Measurements from ENCODE around the gene HPD.
A peak's percentile ranks its signal among the peaks of the same experiment; 100 is the strongest.

GRCh38 chr12:121801595-121802484 is 56.8 kb downstream of the HPD start:
- no peak for TF ChIP-seq CTCF (IDR thresholded peaks at IDR 0.05)
- peak in 1 of 3 donors; percentile 22 for TF ChIP-seq POLR2A (IDR thresholded peaks at IDR 0.05)

Data from body of pancreas (tissue), 4 donors.